Panc1 (cell line): ENCODE results near the gene CORO1C. TPM values are rescaled to one million over a fixed set of nuclear protein-coding genes. Genes with fewer than 3 reads are reported as not detected.

Experiments
- ATAC-seq: fragments of 200-7000 bp; cut with Tn5 transposase; 2 replicates; pipeline ENCODE4 v1.9.1; 2020; ENCODE audit warnings: mild to moderate bottlenecking, moderate library complexity
- BruUV-seq: library from RNA; stranded (reverse); fragments of 400-500 nt; replicated peaks from 2 replicates; lab custom pipeline; 2021; lab: Mats Ljungman, UMichigan
- CTCF ChIA-PET: fragments of 300-600 bp; sonication (Branson Sonifier 250); formaldehyde crosslinking; loops from one replicate; lab custom pipeline; 2022; ENCODE audit warnings: antibody characterized with exemption; lab: Charles Lee
- POLR2A ChIA-PET: fragments of 300-600 bp; sonication (Branson Sonifier 250); formaldehyde crosslinking; loops from one replicate; lab custom pipeline; 2022; ENCODE audit warnings: antibody characterized with exemption; lab: Charles Lee
- DNase-seq: peaks from one replicate; pipeline ENCODE4 v3.0.0-alpha.2; 2010; ENCODE audit warnings: low read depth, low spot score
- H3K27ac ChIP-seq: 2 replicates; pipeline ENCODE4 v1.5.1; 2011; ENCODE audit warnings: mild to moderate bottlenecking, low read length, inconsistent platforms
- H3K27me3 ChIP-seq: fragments of 200-500 bp; sonication (Bioruptor generic); 2 replicates; pipeline ENCODE4 v1.6.0; 2014; ENCODE audit warnings: low read length, inconsistent platforms; ENCODE audit not compliant: control insufficient read depth, insufficient read depth
- H3K36me3 ChIP-seq: fragments of 200-500 bp; sonication (Bioruptor generic); 2 replicates; pipeline ENCODE4 v1.5.1; 2014; ENCODE audit warnings: inconsistent platforms, mild to moderate bottlenecking, low read length, moderate library complexity; ENCODE audit not compliant: control insufficient read depth, insufficient read depth
- H3K4me1 ChIP-seq: 2 replicates; pipeline ENCODE4 v1.5.1; 2011; ENCODE audit warnings: inconsistent platforms, mild to moderate bottlenecking, low read length, moderate library complexity; ENCODE audit not compliant: control insufficient read depth, insufficient read depth
- H3K4me3 ChIP-seq, 2 experiments: 2 replicates each; pipeline ENCODE4 v1.5.1; 2011 to 2012; ENCODE audit warnings: low read depth in 2 of 2, low read length in 2 of 2, mild to moderate bottlenecking in 2 of 2, inconsistent platforms in 1 of 2, moderate library complexity in 1 of 2
- H3K9me3 ChIP-seq: fragments of 200-500 bp; sonication (Bioruptor generic); 2 replicates; pipeline ENCODE4 v1.5.1; 2014; ENCODE audit warnings: low read depth, mild to moderate bottlenecking, inconsistent platforms, low read length, moderate library complexity; ENCODE audit not compliant: control insufficient read depth, insufficient read depth
- POLR2AphosphoS5 ChIP-seq: IDR thresholded peaks from 2 replicates; pipeline ENCODE4 v1.6.1; 2012; ENCODE audit warnings: mild to moderate bottlenecking, low read depth, low read length, moderate library complexity
- SIN3A ChIP-seq: IDR thresholded peaks from 2 replicates; pipeline ENCODE4 v1.6.1; 2012; ENCODE audit warnings: low read depth, mild to moderate bottlenecking, low read length, moderate library complexity, borderline replicate concordance; ENCODE audit not compliant: insufficient read depth
- TCF7L2 ChIP-seq: IDR thresholded peaks from 2 replicates; pipeline ENCODE4 v1.6.1; 2011; ENCODE audit warnings: mild to moderate bottlenecking, low read depth, low read length, inconsistent platforms
- in situ Hi-C: cut with HindIII; loops from 2 replicates; pipeline ENCODE4 v1.10.0; 2016; ENCODE audit warnings: low sequenced_read_pairs, low pct_unique_long_range_greater_than_20kb
- intact Hi-C: fragments of 100-400 bp; cut with micrococcal nuclease; formaldehyde crosslinking; loops from one replicate; pipeline ENCODE4 v1.10.0; 2022; ENCODE audit not compliant: unreplicated experiment
- total RNA-seq: library from RNA; stranded (reverse); gene quantifications from one replicate; pipeline ENCODE4 v1.2.1, GENCODE V29; 2021; ENCODE audit not compliant: unreplicated experiment
- TF ChIP-seq, protein P1 (sequence below), 2 experiments: IDR thresholded peaks; 2 replicates each; pipeline ENCODE4 v1.6.1; 2011 to 2012; ENCODE audit warnings: low read depth in 2 of 2, control low read depth in 1 of 2, low read length in 1 of 2, mild to moderate bottlenecking in 1 of 2, moderate library complexity in 1 of 2; ENCODE audit not compliant: insufficient read depth in 1 of 2
- TF ChIP-seq, protein P2 (sequence below): fragments of 450-650 bp; IDR thresholded peaks from 2 replicates; pipeline ENCODE4 v1.5.1; 2017; ENCODE audit warnings: mild to moderate bottlenecking

CORO1C gene
- total RNA-seq, 1 experiment from 2014 or later = 165 TPM

DNA sequence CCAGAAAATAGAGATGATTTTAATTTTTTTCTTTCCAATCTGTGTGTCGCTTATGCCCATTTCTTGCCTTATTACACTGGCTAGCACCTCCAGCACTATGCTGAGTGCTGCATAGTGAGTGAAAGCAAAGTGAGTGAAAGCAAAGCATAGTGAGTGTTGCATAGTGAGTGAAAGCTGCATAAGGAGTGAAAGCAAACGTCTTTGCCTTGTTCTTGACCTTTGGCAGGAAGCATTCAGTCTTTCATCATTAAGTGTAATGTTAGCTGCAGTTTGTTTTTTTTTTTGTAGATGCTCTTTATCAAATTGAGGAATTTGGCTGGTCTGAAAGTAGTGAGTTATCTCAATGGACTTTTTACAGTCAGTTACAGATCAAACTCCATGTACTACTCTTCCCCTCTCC, 6.9 kb upstream of the CORO1C start:
- ChIA-PET CTCF (interaction anchor here (0.6 kb wide), 1 partner anchor 97 kb away, joined by 5 read pairs; no protein-coding TSS in a partner anchor), POLR2A (no interaction called here)
- no peak overlapping the region for H3K27ac ChIP-seq
- H3K4me1 ChIP-seq = peaks cover 4% of the 10 kb centered on the region
- H3K9me3 ChIP-seq = no peaks in the 10 kb centered on the region
- no peaks in the 10 kb centered on the region for H3K36me3 ChIP-seq
- in situ Hi-C loops (no loop called here), intact Hi-C loops (no loop called here)
- BruUV-seq = no TSS peak
- ATAC-seq (no peak), DNase-seq (no peak)
- no peak overlapping the region for H3K4me3 ChIP-seq
- no peak for TF ChIP-seq POLR2AphosphoS5
- TF ChIP-seq, protein P1, sequence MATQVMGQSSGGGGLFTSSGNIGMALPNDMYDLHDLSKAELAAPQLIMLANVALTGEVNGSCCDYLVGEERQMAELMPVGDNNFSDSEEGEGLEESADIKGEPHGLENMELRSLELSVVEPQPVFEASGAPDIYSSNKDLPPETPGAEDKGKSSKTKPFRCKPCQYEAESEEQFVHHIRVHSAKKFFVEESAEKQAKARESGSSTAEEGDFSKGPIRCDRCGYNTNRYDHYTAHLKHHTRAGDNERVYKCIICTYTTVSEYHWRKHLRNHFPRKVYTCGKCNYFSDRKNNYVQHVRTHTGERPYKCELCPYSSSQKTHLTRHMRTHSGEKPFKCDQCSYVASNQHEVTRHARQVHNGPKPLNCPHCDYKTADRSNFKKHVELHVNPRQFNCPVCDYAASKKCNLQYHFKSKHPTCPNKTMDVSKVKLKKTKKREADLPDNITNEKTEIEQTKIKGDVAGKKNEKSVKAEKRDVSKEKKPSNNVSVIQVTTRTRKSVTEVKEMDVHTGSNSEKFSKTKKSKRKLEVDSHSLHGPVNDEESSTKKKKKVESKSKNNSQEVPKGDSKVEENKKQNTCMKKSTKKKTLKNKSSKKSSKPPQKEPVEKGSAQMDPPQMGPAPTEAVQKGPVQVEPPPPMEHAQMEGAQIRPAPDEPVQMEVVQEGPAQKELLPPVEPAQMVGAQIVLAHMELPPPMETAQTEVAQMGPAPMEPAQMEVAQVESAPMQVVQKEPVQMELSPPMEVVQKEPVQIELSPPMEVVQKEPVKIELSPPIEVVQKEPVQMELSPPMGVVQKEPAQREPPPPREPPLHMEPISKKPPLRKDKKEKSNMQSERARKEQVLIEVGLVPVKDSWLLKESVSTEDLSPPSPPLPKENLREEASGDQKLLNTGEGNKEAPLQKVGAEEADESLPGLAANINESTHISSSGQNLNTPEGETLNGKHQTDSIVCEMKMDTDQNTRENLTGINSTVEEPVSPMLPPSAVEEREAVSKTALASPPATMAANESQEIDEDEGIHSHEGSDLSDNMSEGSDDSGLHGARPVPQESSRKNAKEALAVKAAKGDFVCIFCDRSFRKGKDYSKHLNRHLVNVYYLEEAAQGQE (IDR thresholded peaks at IDR 0.05; ENCODE audit: insufficient read depth in 1 of 2, low read depth in 2 of 2, low read length in 1 of 2) = no peak
- TF ChIP-seq SIN3A = no peak
- no peaks in the 10 kb centered on the region for H3K27me3 ChIP-seq

DNA sequence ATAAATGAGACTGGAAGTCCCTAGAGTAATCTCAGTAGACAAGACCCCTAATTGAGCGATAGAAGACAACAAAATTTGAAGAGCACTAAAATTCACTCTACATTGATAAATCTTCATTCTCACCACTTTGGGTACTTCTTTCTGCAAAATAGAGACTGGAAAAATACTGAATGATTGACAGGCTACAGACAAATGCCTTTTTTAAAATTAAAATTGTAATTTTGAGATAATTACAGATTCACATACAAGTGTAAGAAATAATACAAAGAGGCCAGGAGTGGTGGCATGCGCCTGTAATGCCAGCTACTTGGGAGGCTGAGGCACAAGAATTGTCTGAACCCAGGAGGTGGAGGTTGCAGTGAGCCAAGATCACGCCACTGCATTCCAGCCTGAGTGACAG, 4.5 kb upstream of the CORO1C start:
- intact Hi-C loops = no loop called here

More for the DNA sequence above, 4.5 kb upstream of the CORO1C start:
- no peak overlapping the region for H3K4me3 ChIP-seq
- DNase-seq (no peak), ATAC-seq (no peak)
- H3K36me3 ChIP-seq = no peaks in the 10 kb centered on the region; the same call in 1 of the 2 replicates
- H3K9me3 ChIP-seq = no peaks in the 10 kb centered on the region
- ChIA-PET CTCF (no interaction called here), POLR2A (interaction anchor here (0.7 kb wide), 1 partner anchor 68 kb away, joined by 6 read pairs; no protein-coding TSS in a partner anchor)
- in situ Hi-C loops = no loop called here
- peaks cover 8% of the 10 kb centered on the region for H3K4me1 ChIP-seq
- H3K27ac ChIP-seq = no peak overlapping the region
- no peaks in the 10 kb centered on the region for H3K27me3 ChIP-seq
- no TSS peak for BruUV-seq
- TF ChIP-seq POLR2AphosphoS5 = no peak
- TF ChIP-seq TCF7L2 = no peak
- TF ChIP-seq SIN3A = no peak
- TF ChIP-seq, protein P1 (IDR thresholded peaks at IDR 0.05; ENCODE audit: insufficient read depth in 1 of 2, low read depth in 2 of 2, low read length in 1 of 2) = no peak
- TF ChIP-seq, protein P2, sequence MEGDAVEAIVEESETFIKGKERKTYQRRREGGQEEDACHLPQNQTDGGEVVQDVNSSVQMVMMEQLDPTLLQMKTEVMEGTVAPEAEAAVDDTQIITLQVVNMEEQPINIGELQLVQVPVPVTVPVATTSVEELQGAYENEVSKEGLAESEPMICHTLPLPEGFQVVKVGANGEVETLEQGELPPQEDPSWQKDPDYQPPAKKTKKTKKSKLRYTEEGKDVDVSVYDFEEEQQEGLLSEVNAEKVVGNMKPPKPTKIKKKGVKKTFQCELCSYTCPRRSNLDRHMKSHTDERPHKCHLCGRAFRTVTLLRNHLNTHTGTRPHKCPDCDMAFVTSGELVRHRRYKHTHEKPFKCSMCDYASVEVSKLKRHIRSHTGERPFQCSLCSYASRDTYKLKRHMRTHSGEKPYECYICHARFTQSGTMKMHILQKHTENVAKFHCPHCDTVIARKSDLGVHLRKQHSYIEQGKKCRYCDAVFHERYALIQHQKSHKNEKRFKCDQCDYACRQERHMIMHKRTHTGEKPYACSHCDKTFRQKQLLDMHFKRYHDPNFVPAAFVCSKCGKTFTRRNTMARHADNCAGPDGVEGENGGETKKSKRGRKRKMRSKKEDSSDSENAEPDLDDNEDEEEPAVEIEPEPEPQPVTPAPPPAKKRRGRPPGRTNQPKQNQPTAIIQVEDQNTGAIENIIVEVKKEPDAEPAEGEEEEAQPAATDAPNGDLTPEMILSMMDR = no peak
